ENCODE measurements around the gene GPM6B.

Gene GPM6B, protein sequence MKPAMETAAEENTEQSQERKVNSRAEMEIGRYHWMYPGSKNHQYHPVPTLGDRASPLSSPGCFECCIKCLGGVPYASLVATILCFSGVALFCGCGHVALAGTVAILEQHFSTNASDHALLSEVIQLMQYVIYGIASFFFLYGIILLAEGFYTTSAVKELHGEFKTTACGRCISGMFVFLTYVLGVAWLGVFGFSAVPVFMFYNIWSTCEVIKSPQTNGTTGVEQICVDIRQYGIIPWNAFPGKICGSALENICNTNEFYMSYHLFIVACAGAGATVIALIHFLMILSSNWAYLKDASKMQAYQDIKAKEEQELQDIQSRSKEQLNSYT
- total RNA-seq, result 0 to 0.67 reads per million in 2 donors

DNA sequence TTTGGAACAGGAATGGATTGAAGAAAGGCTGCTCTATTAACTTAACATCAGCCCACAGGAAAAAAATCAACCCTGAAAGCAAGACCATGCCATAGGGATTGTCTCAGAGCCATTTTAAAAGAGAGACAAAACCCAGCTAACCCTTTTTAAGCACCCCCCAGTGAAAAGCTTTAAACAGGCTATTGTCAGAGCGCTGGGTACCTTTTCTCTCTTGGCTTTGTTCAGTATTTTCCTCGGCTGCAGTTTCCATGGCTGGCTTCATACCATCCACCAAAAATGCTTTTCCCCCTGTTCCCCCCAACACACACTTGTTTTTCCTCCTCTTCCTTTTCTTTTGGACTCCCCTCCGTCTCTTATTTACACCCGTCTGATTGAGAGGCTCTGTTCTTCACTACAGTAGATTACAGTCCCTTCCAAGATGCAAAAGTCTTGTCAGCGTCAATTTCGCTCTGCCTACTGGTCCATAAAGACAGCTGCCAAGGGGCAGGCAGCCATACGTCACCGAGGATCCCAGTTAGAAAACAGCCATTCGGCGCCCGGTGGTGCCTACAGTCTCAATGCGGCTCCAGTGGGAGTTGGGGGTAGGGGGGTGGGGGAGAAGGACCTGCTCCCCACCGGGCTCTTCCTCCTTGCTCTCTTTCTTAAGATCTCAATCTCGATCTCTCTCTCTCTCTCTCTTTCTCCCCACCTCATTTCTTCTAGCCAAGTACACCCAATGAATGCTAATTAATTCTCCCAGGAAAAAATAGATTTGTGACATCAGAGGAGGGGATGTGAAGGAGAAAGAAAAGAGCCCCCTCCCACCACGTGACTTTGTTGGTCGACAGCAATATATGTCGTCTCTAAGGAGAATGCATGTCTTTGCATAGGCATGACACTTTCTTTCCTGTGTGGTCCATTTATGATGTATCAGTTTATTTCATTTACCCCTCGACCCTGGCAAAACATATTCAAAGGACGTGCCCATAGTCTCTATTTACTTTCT lies at the start of gene GPM6B:
Gene GPM6B (minus strand): TSS at position 451 of the 985 bp plus-strand sequence. CDS start 189 bp downstream, at position 262.
- DNase-seq, result no peak

DNA sequence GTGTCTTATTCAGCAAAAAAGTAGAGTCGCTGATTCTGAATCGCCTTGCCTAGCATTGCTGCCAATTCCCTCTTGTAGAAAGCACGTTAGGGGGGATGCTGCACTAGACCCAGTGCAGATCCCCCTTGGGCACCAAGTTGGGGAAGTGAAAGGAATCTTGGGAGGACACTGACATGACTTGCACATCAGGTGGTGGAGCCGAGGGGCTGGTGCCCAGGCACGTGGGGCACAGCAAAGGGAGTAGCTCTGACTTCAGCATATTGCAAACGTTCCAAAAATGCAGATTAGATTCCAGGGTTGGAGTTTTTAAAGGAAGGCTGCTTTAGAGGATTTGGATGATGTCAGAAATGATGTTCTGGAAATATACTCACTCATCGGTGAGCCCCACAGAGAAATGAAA lies 47.4 kb upstream of the GPM6B start:
- DNase-seq, result no peak

DNA sequence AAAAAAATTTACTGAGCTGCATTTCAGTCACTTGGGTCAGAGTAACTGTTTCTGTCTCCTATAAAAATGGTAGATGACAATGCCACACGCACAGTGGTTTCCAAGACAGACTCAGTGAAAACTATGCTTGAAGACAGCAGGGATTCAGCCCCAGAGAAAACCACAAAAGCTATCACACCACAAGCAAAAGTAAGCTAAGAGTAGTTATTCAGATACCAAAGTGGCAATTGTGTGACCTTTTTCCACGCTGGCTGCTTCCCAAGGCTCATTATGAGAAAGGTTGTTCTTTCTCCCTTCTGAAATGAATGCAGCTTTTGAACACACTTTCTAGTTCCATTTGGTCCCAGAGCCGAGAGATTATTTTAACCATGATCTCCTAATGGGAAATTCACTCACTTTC lies 46.4 kb upstream of the GPM6B start:
- no peak for DNase-seq

DNA sequence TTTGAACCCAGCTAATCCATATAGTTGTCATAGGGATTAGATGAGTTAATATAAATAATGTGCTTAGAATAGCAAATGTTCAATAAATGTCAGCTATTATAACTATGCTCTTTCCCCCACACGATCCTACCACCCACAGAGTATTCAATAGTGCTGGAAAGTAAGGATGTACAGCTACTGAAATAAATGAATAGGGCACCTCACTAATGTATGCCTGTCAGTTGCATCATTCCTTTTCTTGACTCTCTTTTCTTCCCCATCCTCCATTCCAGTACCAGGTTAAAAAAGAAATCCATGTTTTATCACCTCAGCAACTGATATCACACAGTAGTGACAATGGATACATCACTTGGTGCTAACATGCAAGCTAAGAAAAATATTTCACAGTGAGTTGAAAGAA lies 42.8 kb upstream of the GPM6B start:
- no peak for DNase-seq

DNA sequence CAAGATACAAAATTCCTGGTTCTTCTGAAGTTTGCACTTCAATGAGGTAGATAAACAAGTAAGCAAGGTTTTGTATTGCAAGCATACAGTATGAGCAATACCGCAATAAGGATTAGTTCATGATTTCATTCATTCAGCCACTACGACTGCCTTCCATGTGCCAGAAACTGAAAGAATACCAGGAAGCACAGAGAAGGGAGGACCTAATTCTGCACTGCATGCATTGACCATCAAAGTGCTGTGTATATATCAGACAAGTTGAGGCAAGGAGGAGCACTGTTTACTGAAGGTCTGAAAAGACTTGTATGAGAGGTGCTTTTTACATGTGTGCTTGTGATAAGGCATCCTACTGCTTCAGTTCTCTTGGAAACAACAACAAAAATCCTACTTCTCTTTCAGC lies 40.9 kb upstream of the GPM6B start:
- no peak for DNase-seq

DNA sequence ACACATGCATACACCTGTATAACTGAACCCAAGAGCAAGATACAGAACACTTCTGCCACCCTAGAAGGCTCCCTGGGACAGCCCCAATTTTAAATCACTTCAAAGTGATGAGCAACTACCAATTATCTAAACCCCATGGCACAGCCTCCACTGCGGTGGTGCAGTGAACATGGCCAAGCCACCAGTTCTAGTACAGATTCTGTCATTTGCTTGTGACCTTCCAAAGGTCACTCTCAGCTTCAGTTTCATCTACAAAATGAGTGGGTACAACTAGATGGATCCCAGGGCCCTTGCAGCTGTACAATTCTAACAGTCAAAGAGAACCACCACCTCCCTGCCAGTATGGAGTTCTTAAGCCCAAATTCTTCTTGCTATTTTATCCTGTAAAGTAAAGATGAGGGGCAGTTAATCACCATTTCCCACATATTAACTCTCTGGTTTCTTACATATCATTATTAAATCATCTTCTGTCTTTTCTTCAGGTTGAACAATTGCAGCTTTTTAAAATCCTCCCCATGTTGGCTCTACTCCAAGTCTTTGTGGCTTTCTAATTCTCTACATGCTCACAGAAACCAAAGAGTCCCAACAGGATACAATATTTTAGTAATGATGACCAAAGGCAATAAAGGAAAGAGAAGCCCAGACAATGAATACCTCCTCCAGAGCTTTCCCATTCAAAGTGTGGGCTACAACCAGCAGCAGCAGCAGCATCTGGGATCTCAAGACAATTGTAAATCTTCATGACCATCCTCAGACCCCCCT lies 39.0 kb upstream of the GPM6B start:
- DNase-seq, result no peak

DNA sequence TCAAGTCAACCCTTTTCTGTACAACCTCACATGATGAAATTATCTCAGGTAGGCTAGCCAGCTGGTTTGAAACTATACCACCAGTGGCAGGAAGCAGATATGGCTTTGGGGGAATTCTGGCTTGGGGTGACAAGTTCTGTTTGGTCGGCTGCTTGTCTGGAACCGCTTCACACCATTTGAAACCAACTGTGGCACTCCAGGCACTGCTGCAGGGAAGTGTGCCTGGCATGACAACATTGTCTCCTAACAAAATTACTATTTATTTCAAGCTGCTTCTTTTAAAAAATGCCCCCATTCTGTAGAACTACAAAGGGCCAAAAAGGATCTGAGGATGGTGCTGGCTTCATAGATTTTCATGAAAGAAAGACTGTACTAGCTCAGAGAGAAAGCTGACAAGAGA lies 37.1 kb upstream of the GPM6B start:
- DNase-seq, result no peak

DNA sequence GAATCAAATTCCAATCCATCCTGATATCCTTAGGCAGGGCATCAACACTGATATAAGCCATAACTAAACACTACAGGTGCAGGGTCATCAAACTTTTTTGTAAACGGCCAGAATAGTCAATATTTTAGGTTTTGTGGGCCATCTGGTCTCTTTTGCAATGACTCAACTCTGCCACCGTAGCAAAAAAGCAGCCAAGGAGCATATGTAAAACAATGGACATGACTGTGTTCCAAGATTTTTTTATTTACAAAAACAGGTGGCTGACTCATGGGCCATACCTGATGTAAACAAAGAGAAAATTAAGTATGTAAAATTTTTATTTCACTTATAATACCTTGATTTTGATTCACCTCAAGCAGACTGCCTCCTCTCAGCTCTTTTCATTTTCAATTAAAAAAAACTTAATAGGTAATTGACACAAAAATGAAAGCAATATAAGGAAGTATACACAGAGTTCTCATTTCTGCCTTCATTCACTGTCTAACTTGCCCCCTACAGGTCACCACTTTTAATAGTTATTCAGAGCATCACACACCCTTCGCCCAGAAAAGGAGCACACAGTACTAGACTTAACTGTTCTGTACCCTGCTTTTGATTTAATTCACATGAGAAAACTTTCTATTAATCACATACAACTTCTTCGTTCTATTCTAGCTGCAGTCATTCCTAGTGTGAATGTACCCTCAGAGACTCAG lies 35.3 kb upstream of the GPM6B start:
- no peak for DNase-seq

DNA sequence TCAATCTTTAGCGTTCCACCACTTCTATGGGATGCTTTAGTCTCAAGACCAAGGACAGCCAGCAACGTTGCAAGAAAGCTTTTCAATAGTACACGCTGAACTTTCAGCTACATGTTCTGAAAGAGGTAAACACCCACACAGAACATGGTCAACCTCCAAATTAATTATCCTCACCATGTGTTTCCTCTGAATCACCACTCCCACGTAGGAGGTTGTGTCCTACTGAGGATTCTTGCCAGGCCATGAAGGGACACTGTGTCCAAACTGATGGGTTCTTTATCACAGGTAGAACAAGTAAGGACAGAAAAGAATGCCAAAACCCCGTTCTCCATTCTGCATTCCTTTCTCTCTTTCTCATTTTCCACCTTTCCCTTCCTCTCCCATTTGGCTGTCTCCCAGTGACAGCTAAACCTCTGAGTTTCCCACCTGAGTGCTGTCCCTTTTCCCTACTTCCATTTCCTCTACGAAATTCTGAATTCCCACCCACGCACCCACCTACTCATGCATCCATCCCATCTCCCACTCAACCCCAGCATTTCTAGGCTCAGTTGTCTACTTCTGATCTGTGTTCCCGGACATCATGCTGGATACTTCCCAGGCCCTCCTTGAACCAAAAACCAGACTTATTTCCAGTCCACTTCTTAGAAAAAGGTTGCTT lies 29.0 kb upstream of the GPM6B start:
- no peak for DNase-seq

DNA sequence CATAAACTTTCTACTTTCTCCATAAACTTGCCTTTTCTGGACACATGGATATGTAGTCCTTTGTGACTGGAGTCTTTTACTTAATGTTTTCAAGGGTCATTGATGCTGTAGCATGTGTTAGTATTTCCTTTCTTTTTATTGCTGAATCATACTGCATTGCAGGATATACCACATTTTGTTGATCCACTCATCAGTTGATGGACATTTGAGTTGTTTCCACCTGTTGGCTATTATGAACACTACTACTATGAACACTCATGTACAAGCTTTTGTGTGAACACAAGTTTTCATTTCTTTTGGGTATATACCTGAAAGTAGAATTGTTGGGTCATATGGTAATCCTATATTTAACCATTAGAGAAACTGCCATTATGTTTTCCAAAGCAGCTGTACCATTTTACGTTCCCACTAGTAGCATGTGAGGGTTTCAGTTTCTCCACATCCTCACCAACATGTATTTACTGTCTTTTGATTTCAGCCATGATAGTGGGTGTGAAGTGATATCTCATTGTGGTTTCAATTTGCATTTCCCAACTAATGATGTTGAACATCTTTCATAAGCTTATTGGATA lies 26.3 kb upstream of the GPM6B start:
- peak in 1 of 5 experiments; percentile 6 for DNase-seq

DNA sequence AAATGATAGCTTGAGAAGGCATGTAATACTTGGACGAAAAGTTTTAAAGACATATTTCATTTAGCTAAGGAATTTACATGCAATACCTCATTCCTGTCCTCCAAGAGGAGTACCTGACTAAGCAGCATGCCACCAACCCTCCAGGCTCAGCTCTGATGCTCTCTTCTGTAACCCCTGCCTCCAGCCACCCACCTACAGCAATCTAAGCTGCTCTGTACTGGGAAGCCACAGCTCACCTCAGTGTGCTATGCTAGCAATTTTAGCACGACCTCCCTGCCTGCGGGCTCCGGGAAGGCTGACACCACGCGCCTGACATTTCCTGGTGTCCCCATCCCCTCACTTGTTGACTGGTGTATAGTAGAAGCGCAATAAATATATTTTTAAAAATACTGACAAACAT lies 23.2 kb upstream of the GPM6B start:
- DNase-seq, result no peak

DNA sequence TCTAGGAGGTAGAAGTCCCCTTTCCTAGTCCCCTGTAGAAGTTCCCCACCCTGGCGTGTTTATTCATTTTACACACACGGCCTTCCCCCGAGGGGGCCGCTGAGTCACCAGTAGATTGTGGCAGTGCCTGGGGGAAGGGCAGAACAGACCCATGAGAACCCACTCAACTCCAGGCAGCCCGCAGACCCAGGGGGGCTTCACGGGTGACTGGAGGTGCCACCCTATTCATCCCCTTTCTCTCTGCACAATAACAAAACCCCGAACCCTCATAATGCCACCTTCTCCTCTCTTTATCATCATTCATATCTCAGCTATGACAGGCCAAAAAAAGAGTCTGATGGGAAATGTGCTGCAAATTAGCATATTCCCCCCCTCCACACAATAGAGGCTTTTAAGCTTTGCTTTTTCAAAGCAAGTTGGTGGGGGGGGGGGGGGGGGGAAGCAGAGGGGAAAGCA lies 20.4 kb upstream of the GPM6B start:
- DNase-seq, result no peak

DNA sequence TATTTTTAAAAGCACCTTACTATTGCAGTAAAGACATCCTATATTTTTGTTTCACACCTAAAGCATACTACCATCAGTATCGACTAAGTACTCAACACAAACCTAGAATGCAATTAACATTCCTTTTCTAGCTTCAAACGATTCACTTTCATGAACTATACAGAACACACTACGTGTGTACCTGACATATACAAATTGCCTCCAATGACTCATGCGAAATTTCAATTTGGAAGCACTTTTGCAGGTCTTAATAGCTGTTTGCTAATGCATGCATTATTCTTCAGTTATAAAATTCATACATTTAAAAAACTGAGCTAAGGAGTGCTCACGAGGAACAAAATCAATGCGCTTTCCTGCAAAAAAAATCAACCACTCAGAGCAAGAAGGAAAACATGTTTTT lies 19.7 kb upstream of the GPM6B start:
- DNase-seq, result no peak

DNA sequence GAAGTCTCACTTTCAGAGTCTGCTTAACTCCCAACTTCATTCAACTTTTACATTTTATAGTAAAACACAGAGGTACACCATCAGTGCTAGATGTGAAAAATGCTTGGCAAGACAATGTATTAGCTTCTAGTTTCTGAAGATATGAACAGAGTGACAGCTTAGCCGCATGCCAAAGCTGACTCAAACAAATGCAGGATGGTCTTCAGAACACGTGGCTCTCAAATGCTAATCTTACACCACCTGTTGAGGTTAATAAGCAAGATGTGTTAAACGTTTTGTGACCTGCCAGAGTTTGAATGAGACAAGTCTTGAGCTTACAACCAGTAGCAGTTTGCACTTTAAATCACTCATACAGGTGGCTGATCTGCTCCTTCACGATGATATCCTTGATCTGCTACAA lies 18.9 kb upstream of the GPM6B start:
- DNase-seq, result no peak

DNA sequence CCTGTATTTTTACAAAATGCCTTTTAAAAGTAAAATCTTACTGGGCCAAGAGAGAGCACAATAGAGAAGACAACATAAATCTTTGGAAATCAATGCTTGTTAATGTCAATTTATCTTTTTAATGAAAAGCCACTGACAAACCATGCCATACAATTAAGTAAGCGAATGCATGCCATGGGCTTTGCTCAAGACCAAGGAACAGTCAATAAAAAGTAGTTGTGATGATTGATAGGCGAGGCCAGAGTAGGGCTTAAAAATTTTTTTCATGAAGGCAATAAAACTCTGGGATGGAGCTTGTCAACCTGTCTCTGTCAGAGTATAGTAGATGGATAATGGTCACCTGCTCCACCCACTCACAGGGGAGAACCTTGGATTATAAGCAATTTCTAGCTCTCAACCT lies 17.5 kb upstream of the GPM6B start:
- no peak for DNase-seq

DNA sequence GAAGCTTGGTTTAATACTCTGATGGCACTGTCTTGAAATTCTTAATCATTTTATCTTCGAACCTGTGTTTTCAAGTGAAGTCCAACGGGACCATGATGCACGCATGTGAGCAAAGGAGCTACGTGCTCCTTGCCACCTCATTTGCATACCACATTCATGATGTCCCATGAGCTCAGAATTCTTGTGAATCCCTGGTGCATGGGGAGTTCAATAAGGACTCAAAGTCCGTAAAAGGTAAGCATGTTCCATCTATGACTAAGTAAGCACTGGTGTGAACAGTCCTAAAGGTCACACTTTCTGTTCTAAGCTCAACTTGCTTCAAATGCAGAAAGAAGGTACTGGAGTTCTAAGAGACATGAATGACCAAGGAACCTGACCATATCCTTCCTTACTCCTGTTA lies 13.1 kb upstream of the GPM6B start:
- no peak for DNase-seq

DNA sequence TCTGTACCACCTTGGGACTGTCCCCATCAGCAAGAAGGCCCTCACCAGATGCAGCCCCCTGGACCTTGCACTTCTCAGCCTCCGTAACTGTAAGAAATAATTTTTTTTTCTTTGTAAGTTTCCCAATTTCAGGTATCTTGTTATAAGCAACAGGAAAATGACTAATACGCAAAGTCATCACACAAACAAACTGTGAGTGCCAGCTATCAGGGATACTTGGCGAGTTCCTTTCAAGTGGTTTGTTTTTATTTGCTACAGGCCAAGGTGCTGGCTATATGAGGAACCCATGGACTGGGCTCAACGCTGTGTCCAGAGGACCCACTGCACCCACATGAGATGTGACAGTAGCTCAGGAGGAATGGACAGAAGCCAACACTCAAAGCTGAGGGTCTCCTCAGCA lies 11.5 kb upstream of the GPM6B start:
- DNase-seq, result no peak

DNA sequence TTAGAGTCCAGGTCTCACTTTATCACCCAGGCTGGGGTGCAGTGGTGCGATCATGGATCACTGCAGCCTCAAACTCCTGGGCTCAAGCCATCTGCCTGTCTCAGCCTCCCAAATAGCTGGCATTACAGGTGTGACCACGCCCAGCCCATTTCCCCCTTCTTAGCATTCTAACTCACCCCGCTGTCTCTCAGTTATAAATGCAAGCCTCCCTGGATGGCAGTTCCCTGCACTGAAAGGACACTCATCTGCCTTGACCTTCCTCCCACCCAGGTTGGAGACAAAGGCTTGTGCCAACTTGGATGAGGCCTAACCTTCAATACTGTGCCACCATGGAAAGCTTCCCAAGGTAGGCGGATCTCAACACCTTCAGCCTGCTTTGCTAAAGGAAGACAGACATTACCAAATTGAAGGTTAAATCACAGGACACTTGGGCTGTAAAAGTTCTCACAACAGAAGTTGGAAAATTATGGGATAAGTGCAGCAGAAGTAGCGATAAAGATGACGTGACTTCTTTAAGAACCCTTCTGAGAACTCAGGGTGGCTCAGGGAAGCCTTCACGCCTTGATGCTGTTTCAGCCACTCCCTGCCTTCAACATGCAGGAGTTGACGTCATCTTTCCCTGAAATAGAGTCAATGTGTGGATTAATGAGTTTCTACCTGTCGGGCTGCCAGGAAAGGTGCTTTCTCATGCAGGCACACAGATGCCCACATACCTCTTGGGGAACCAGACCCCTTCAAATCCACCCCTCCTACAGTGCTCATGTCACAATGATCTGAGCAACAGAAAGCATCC lies 10.6 kb upstream of the GPM6B start:
- no peak for DNase-seq

DNA sequence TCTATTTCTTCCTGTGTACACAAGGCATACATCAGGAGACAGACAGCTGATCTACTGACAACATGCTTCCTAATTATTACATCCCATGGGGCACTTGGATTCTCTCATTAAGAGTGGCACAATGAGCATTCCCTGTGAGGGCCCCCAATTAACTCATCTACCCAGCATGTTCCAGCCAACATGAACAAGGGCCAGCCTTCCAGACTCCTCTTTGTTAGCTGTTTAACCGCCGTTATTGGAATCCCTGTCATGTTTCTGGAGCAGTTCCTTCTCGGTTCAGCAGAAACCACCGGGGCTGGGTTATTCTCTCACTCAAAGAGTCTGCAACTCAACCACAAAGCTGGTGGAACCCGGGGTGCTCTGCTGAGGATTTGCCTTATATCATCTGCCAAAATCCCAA lies 9.9 kb upstream of the GPM6B start:
- no peak for DNase-seq

DNA sequence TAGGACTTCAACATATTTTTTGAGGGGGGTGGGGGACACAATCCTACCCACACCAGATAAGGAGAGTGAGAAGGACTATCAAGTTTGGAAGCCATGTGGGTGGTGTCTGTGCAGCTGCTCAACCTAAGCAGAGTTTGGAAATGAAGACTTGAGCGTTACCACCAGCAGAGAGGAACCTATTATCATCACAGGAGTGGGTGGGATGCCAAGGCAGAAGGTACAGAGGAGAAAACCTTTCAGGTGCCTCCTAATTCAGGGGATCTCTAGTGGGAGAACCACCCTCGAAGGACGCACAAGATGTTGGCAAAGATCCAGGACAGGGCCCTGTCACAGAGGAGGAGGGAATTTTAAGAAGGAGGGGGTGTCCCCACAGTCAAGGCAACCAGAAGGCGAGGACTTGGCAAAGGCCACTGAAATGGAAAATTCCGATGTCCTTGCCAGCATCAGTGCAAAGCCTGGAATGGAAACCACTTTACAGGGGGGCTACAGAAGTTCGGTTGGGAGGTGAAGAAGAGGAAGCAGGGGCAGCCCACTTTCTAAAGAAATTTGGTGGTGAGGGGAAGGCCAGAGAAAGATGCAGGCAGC lies 8.4 kb upstream of the GPM6B start:
- no peak for DNase-seq

All from T-helper 2 cell (primary cell).